Suprapubic skin (tissue), 3 donors: Measurements from ENCODE around the gene MFSD12.

Experiments used
- POLR2A ChIP-seq, 2 donors: fragments of 450-650 bp; IDR thresholded peaks; one replicate each; pipeline ENCODE4 v1.6.1; 2017; ENCODE audit warnings: antibody characterized with exemption in 2 of 2, mild to moderate bottlenecking in 2 of 2, moderate library complexity in 2 of 2
- TF ChIP-seq, protein P1 (sequence below), 2 donors: fragments of 200-600 bp in 1 of 2; fragments of 450-650 bp in 1 of 2; sonication (generic) in 1 of 2; IDR thresholded peaks; one replicate each; pipeline ENCODE4 v1.5.1; 2016 to 2019; ENCODE audit warnings: antibody characterized with exemption in 2 of 2, mild to moderate bottlenecking in 1 of 2, moderate library complexity in 1 of 2

DNA sequence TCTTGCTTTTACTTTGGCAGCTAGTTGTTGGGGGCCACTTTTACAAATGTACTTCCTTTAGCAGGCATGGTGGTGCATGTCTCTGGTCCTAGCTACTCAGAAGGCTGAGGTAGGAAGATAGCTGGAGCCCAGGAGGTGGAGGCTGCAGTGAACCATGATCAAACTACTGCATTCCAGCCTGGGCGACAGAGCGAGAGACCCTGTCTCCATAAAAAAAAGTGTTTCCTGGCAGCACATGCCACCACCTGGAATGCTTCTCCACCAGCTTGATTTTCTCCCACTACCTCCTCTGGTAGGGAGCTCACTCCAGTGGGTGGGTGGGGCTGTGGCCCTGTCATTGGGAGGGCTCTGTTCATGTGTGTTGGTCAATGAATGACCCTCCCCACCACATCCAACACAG lies 38.7 kb downstream of the MFSD12 start:
- TF ChIP-seq, protein P1, sequence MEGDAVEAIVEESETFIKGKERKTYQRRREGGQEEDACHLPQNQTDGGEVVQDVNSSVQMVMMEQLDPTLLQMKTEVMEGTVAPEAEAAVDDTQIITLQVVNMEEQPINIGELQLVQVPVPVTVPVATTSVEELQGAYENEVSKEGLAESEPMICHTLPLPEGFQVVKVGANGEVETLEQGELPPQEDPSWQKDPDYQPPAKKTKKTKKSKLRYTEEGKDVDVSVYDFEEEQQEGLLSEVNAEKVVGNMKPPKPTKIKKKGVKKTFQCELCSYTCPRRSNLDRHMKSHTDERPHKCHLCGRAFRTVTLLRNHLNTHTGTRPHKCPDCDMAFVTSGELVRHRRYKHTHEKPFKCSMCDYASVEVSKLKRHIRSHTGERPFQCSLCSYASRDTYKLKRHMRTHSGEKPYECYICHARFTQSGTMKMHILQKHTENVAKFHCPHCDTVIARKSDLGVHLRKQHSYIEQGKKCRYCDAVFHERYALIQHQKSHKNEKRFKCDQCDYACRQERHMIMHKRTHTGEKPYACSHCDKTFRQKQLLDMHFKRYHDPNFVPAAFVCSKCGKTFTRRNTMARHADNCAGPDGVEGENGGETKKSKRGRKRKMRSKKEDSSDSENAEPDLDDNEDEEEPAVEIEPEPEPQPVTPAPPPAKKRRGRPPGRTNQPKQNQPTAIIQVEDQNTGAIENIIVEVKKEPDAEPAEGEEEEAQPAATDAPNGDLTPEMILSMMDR (IDR thresholded peaks at IDR 0.05): no peak
- TF ChIP-seq POLR2A (IDR thresholded peaks at IDR 0.05): no peak
